Fibroblast of lung (primary cell): ENCODE data around the gene KTN1. TPM values are rescaled to one million over a fixed set of nuclear protein-coding genes. Genes with fewer than 3 reads are reported as not detected.

Experiments
- DNase-seq, 2 donors: peaks; one replicate each; pipeline versions ENCODE4 v3.0.0 to v3.0.0-alpha.2; 2010; ENCODE audit warnings: low read depth in 2 of 2
- H2AFZ ChIP-seq: 2 replicates; pipeline ENCODE4 v1.5.1; 2012; ENCODE audit warnings: low read length, control low read depth, inconsistent platforms
- H3K27ac ChIP-seq: 2 replicates; pipeline ENCODE4 v1.5.1; 2011; ENCODE audit warnings: low read length, control low read depth; ENCODE audit not compliant: insufficient read depth
- H3K27me3 ChIP-seq: 2 replicates; pipeline ENCODE4 v1.5.1; 2011; ENCODE audit warnings: mild to moderate bottlenecking, low read length; ENCODE audit not compliant: control insufficient read depth, insufficient read depth
- H3K36me3 ChIP-seq: 2 replicates; pipeline ENCODE4 v1.5.1; 2011; ENCODE audit warnings: low read length; ENCODE audit not compliant: control insufficient read depth, insufficient read depth
- H3K4me1 ChIP-seq: 2 replicates; pipeline ENCODE4 v1.5.1; 2011; ENCODE audit warnings: low read length; ENCODE audit not compliant: control insufficient read depth, insufficient read depth; ENCODE audit errors: extremely low read depth
- H3K4me2 ChIP-seq: 2 replicates; pipeline ENCODE4 v1.5.1; 2011; ENCODE audit warnings: low read length, control low read depth; ENCODE audit not compliant: insufficient read depth; ENCODE audit errors: extremely low read depth
- H3K4me3 ChIP-seq, 4 experiments: fragments of 200-600 bp in 1 of 4; sonication (generic) in 1 of 4; replicated peaks in 1 of 4; 2 replicates each; pipeline ENCODE4 v1.5.1; 2011 to 2016; ENCODE audit warnings: low read length in 4 of 4, low read depth in 3 of 4, mild to moderate bottlenecking in 3 of 4, control low read depth in 2 of 4, inconsistent platforms in 1 of 4, mixed read lengths in 1 of 4; ENCODE audit not compliant: insufficient read depth in 1 of 4; ENCODE audit errors: control extremely low read depth in 1 of 4
- H3K79me2 ChIP-seq: 2 replicates; pipeline ENCODE4 v1.5.1; 2012; ENCODE audit warnings: mild to moderate bottlenecking, low read length, inconsistent platforms; ENCODE audit not compliant: control insufficient read depth, insufficient read depth
- H3K9ac ChIP-seq: 2 replicates; pipeline ENCODE4 v1.5.1; 2011; ENCODE audit warnings: mild to moderate bottlenecking, low read length, control low read depth; ENCODE audit not compliant: insufficient read depth
- H3K9me3 ChIP-seq: 2 replicates; pipeline ENCODE4 v1.5.1; 2012; ENCODE audit warnings: low read depth, low read length; ENCODE audit not compliant: control insufficient read depth, insufficient read depth
- H4K20me1 ChIP-seq: 2 replicates; pipeline ENCODE4 v1.5.1; 2011; ENCODE audit warnings: low read length; ENCODE audit not compliant: control insufficient read depth, insufficient read depth; ENCODE audit errors: extremely low read depth
- CTCF ChIP-seq, 2 donors: IDR thresholded peaks in 1 of 2; conservative IDR thresholded peaks in 1 of 2; 1 replicate in 1 of 2; 2 replicates in 1 of 2; pipeline ENCODE4 v1.5.1; 2011 to 2012; ENCODE audit warnings: low read length in 2 of 2, control low read depth in 1 of 2, inconsistent platforms in 1 of 2, low read depth in 1 of 2, mild to moderate bottlenecking in 1 of 2
- EZH2 ChIP-seq: IDR thresholded peaks from 2 replicates; pipeline ENCODE4 v1.5.1; 2012; ENCODE audit warnings: low read length, control low read depth, mild to moderate bottlenecking; ENCODE audit errors: missing control alignments
- polyA plus RNA-seq, 2 donors: library from polyadenylated mRNA; depleted of rRNA in 1 of 2; stranded (reverse) in 1 of 2; unstranded in 1 of 2; fragments of >200 nt; gene quantifications; 2 replicates each; pipeline ENCODE4 v1.2.1, GENCODE V29; 2011 to 2012; ENCODE audit warnings: missing spikeins in 1 of 2
- total RNA-seq: library from RNA; depleted of rRNA; stranded (reverse); fragments of >200 nt; gene quantifications from 2 replicates; pipeline ENCODE4 v1.2.1, GENCODE V29; 2014

The KTN1 gene
- total and polyA plus RNA-seq, 2 donors (not counting 1 experiment from before 2014, with no cell fraction given), result 126 to 164 TPM

GRCh38 chr14:55667801-55668200, 87.8 kb downstream of the KTN1 start:
- Histone ChIP-seq H3K36me3 (peaks cover 1% of the 10 kb centered on the region), H3K4me1 (no peaks in the 10 kb centered on the region), H3K27me3 (no peaks in the 10 kb centered on the region), H3K4me3 (no peak overlapping the region), H3K79me2 (no peaks in the 10 kb centered on the region), H3K9me3 (no peaks in the 10 kb centered on the region), H3K9ac (no peak overlapping the region), H3K4me2 (no peak overlapping the region), H3K27ac (no peak overlapping the region), H4K20me1 (no peaks in the 10 kb centered on the region), H2AFZ (no peak overlapping the region)
- TF ChIP-seq EZH2, result no peak
- no peak for DNase-seq

GRCh38 chr14:55671641-55672040, 91.6 kb downstream of the KTN1 start:
- DNase-seq, result peak in 1 of 2 donors; percentile 54
- Histone ChIP-seq H3K27ac (no peak overlapping the region), H3K9ac (no peak overlapping the region), H3K9me3 (no peaks in the 10 kb centered on the region), H3K79me2 (no peaks in the 10 kb centered on the region), H3K4me1 (no peaks in the 10 kb centered on the region), H3K36me3 (no peaks in the 10 kb centered on the region), H2AFZ (no peak overlapping the region), H3K4me3 (no peak overlapping the region), H4K20me1 (no peaks in the 10 kb centered on the region), H3K4me2 (no peak overlapping the region), H3K27me3 (no peaks in the 10 kb centered on the region)
- TF ChIP-seq EZH2, result no peak
- no peak for TF ChIP-seq CTCF (conservative IDR thresholded peaks at IDR 0.05 in 1 of 2, IDR thresholded peaks at IDR 0.05 in 1 of 2; ENCODE audit: low read depth in 1 of 2, low read length in 2 of 2)

DNA sequence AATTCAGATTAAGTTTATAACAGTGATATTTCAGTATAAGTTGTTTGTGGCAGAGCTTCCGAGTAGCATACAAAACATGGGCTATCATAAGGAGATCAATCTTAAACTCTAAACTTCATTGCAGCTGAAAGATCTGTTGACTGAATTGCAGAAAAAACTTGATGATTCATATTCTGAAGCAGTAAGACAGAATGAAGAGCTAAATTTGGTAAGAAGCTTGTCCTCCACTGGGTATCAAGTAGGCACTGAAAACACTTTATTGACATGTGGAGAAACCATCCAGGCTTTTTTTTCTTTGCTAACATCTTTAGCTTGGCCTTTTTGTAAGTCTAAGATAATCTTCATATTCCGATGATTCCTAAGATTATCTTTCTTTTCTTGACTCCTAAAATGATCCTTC, 93.0 kb downstream of the KTN1 start:
- no peaks in the 10 kb centered on the region for H3K36me3 ChIP-seq

More for the DNA sequence above, 93.0 kb downstream of the KTN1 start:
- Histone ChIP-seq H3K9me3 (no peaks in the 10 kb centered on the region), H3K79me2 (no peaks in the 10 kb centered on the region), H3K27me3 (no peaks in the 10 kb centered on the region), H3K4me3 (no peak overlapping the region), H2AFZ (no peak overlapping the region), H3K9ac (no peak overlapping the region), H3K4me2 (no peak overlapping the region), H3K27ac (no peak overlapping the region), H4K20me1 (no peaks in the 10 kb centered on the region), H3K4me1 (no peaks in the 10 kb centered on the region)
- no peak for DNase-seq
- TF ChIP-seq EZH2 (no peak), CTCF (conservative IDR thresholded peaks at IDR 0.05 in 1 of 2, IDR thresholded peaks at IDR 0.05 in 1 of 2; ENCODE audit: low read depth in 1 of 2, low read length in 2 of 2) (no peak)
